ENCODE results near the gene ITPR2.
"Not testable (repeated sequence)": the region's sequence is repeated elsewhere in the genome, so short reads cannot be mapped to it uniquely, and the experiment has no call there.

ITPR2 gene

DNA sequence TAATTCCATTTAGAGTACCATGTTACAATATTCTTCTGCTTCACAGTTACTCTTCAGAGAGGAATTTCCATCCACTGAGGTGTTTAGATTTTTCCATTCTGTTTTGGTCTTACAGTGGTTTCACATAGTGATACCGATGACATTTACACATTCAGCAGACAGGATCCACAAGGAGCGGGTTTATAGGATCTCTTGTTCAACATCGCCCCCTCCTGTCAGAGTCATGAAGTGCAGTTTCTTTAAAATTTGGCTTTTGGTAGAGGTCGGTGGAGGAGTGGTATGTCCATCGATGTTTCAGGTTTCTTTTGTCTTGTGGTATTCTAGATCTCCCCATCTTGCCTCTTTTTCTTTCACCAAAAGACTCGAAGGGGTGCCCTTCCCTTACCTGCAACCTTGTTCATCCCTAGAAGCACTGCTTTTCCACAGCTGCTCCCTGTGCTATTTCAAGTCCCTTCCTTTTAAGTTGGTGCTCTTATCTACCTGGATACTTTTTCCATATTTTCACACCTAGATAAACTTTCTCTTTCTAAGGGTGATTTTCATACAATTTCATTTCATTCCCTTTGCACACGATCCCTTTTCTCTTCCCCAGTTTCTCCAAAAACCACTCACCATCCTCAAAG lies 181.3 kb downstream of the ITPR2 start:
- TF ChIP-seq CTCF (IDR thresholded peaks at IDR 0.05; ENCODE audit: low read depth, low read length) = peak; percentile 65
- no peak overlapping the region for H3K4me3 ChIP-seq (ENCODE audit: low read depth, low read length)

DNA sequence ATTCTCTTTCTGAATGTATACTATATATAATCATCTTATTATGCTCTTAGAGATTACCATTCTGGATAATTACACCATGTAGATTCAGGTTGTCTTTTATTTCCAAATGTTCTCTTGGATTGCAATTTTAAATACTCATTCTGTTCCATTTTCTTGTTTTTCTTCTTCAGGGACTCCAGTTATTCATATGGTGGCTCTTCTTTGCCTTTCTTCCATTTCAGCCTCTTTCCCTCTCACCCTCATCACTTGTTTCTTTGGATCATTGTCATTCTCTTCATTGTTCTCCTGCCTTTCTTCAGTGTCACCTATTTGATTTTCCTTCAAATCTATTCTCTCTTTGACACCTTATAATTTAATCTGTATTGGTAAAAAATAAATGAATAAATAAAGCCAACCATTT lies 182.0 kb downstream of the ITPR2 start:
- H3K4me3 ChIP-seq (ENCODE audit: low read depth, low read length) = no peak overlapping the region
- TF ChIP-seq CTCF (IDR thresholded peaks at IDR 0.05; ENCODE audit: low read depth, low read length) = no peak

- no peak for TF ChIP-seq CTCF (IDR thresholded peaks at IDR 0.05; ENCODE audit: low read depth, low read length)
- no peak overlapping the region for H3K4me3 ChIP-seq (ENCODE audit: low read depth, low read length)
Measured at GRCh38 chr12:26648999-26649398, 184.0 kb downstream of the ITPR2 start.

DNA sequence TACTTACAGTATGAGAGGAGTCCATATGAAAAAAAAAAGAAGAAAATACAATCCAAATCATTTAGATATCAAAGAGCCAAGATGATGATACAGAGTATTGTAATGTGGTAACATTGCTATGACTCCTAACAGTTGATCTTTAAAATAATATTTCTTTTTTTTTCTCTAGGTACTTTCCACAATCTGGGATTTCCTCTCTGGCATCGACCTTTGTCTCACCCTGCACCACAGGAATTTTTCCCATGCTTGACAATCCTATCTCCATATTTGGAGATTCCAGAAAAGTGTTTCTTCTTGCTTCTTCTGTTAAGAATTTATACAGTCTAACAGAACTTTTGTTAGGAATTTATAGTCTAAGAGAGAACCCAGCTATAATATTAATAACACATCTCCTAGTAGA lies 184.4 kb downstream of the ITPR2 start:
- TF ChIP-seq CTCF (IDR thresholded peaks at IDR 0.05; ENCODE audit: low read depth, low read length) = no peak
- no peak overlapping the region for H3K4me3 ChIP-seq (ENCODE audit: low read depth, low read length)

DNA sequence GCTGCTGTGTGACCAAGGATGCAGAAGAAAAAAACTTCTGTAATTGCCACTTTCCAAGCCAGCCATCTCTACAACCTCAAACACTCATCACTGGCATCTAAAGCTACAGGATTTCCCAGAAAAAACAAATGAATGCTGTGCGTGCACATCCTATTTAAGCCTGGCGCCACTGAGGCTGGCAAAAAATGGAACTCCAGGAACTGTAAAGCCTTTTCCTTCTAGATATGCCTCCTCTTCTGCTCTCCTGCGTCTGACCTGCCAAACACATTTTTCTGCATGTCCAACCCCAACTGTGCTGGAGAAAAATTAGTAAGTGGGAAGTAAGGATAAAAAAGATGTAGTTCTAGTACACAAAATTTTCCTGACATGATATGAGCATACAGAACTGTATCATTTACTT lies 184.9 kb downstream of the ITPR2 start:
- H3K4me3 ChIP-seq (ENCODE audit: low read depth, low read length) = no peak overlapping the region
- no peak for TF ChIP-seq CTCF (IDR thresholded peaks at IDR 0.05; ENCODE audit: low read depth, low read length)

DNA sequence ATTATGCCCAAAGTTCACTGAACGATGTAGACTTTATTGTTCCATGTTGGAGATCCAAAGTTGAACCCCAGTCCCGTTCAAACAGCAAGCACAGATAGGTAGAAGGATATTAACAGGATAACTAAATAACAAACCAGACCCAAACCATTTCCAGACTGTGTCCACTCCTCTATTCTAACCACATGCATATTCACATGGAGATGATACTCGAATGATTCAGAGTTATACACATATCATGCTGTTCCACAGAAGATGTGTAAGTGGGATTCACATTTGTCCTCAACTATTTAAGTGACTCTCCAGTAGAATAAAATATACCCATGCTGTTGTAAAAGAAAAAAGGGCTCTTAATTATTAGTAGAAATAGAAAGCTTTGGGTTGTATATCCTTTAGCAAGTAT lies 185.9 kb downstream of the ITPR2 start:
- TF ChIP-seq CTCF (IDR thresholded peaks at IDR 0.05; ENCODE audit: low read depth, low read length) = no peak
- H3K4me3 ChIP-seq (ENCODE audit: low read depth, low read length) = no peak overlapping the region

DNA sequence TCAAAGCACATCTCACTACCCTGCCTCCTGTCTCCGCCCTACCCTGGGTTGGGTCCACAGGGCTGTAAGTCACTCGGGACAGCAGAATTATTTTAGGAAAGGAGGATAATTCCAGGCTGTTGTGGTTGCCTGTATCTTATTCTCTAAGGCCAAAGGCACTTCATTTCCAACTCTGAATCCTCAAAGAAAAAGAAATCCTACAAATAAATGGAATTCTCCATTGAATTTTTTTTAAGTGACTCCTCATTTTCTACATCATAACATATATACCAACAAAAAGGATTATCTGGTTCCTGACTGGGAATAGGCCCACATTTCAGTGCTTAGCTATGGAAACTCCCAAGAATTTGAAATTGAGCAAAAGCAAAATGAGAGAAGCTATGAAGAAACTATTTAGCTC lies 186.4 kb downstream of the ITPR2 start:
- TF ChIP-seq CTCF (IDR thresholded peaks at IDR 0.05; ENCODE audit: low read depth, low read length) = no peak
- no peak overlapping the region for H3K4me3 ChIP-seq (ENCODE audit: low read depth, low read length)

DNA sequence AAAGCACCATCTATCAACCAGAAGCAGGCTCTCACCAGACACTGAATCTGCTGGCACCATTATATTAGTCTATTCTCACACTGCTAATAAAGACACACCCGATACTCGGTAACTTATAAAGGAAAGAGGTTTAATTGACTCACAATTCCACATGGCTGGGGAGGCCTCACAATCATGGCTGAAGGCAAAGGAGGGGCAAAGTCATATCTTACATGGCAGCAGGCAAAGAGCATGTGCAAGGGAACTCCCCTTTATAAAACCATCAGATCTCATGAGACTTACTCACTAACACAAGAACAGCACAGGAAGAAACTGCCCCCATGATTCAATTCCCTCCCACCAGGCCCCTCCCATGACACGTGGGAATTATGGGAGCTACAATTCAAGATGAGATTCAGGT lies 188.6 kb downstream of the ITPR2 start:
- not testable (repeated sequence) for H3K4me3 ChIP-seq (ENCODE audit: low read depth, low read length)
